ENCODE results near the gene CCL22. TPM values are rescaled to one million over a fixed set of nuclear protein-coding genes. Genes with fewer than 3 reads are reported as not detected.

CCL22 gene
- total and polyA plus RNA-seq, 3 donors from 2014 or later, result 0.65 TPM; not detected in 2

- intact Hi-C loops (cut with DNase I; ENCODE audit: low total_unique reads), result no loop called here
- Histone ChIP-seq H3K4me1 (no peaks in the 10 kb centered on the region), H3K9me3 (no peaks in the 10 kb centered on the region), H3K36me3 (ENCODE audit: low read depth, missing control alignments) (no peaks in the 10 kb centered on the region), H3K27me3 (no peaks in the 10 kb centered on the region), H3K27ac (no peak overlapping the region), H3K4me3 (no peak overlapping the region)
- 47 to 62% methylated on average over 2 of the region's 2 CpGs for WGBS, 2 donors
- DNase-seq, result no peak
- TF ChIP-seq, protein P1, sequence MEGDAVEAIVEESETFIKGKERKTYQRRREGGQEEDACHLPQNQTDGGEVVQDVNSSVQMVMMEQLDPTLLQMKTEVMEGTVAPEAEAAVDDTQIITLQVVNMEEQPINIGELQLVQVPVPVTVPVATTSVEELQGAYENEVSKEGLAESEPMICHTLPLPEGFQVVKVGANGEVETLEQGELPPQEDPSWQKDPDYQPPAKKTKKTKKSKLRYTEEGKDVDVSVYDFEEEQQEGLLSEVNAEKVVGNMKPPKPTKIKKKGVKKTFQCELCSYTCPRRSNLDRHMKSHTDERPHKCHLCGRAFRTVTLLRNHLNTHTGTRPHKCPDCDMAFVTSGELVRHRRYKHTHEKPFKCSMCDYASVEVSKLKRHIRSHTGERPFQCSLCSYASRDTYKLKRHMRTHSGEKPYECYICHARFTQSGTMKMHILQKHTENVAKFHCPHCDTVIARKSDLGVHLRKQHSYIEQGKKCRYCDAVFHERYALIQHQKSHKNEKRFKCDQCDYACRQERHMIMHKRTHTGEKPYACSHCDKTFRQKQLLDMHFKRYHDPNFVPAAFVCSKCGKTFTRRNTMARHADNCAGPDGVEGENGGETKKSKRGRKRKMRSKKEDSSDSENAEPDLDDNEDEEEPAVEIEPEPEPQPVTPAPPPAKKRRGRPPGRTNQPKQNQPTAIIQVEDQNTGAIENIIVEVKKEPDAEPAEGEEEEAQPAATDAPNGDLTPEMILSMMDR (IDR thresholded peaks at IDR 0.05), result no peak
- no peak for TF ChIP-seq POLR2A (IDR thresholded peaks at IDR 0.05)
Observed at GRCh38 chr16:57324749-57325148, 33.8 kb upstream of the CCL22 start.

GRCh38 chr16:57325458-57325857 lies 33.1 kb upstream of the CCL22 start:
- H3K36me3 ChIP-seq (ENCODE audit: low read depth, missing control alignments), result no peaks in the 10 kb centered on the region
- no peaks in the 10 kb centered on the region for H3K9me3 ChIP-seq
- no peaks in the 10 kb centered on the region for H3K27me3 ChIP-seq
- no peak overlapping the region for H3K27ac ChIP-seq
- no peak overlapping the region for H3K4me3 ChIP-seq
- no peak for DNase-seq
- TF ChIP-seq, protein P1 (IDR thresholded peaks at IDR 0.05), result no peak
- no peak for TF ChIP-seq POLR2A (IDR thresholded peaks at IDR 0.05)
- WGBS, 2 donors, result 78 to 100% methylated on average over 1 of the region's 1 CpG
- H3K4me1 ChIP-seq, result no peaks in the 10 kb centered on the region
- intact Hi-C loops (cut with DNase I; ENCODE audit: low total_unique reads), result no loop called here

- TF ChIP-seq, protein P1 (IDR thresholded peaks at IDR 0.05), result no peak
- TF ChIP-seq POLR2A (IDR thresholded peaks at IDR 0.05), result no peak
- H3K4me1 ChIP-seq, result no peaks in the 10 kb centered on the region
- H3K9me3 ChIP-seq, result no peaks in the 10 kb centered on the region
- 55 to 68% methylated on average over 8 of the region's 8 CpGs for WGBS, 2 donors
- intact Hi-C loops (cut with DNase I; ENCODE audit: low total_unique reads), result no loop called here
- no peak overlapping the region for H3K27ac ChIP-seq
- DNase-seq, result no peak
- H3K36me3 ChIP-seq (ENCODE audit: low read depth, missing control alignments), result no peaks in the 10 kb centered on the region
- H3K27me3 ChIP-seq, result no peaks in the 10 kb centered on the region
- no peak overlapping the region for H3K4me3 ChIP-seq
Observed at GRCh38 chr16:57329718-57330327, 28.8 kb upstream of the CCL22 start.

GRCh38 chr16:57331355-57331754 lies 27.2 kb upstream of the CCL22 start:
- no peak overlapping the region for H3K4me3 ChIP-seq
- 89 to 95% methylated on average over 3 of the region's 3 CpGs for WGBS, 2 donors
- H3K9me3 ChIP-seq, result no peaks in the 10 kb centered on the region
- no peak overlapping the region for H3K27ac ChIP-seq
- no peaks in the 10 kb centered on the region for H3K36me3 ChIP-seq (ENCODE audit: low read depth, missing control alignments)
- no peaks in the 10 kb centered on the region for H3K27me3 ChIP-seq
- H3K4me1 ChIP-seq, result no peaks in the 10 kb centered on the region
- DNase-seq, result no peak
- TF ChIP-seq, protein P1 (IDR thresholded peaks at IDR 0.05), result no peak
- no peak for TF ChIP-seq POLR2A (IDR thresholded peaks at IDR 0.05)
- intact Hi-C loops (cut with DNase I; ENCODE audit: low total_unique reads), result no loop called here

GRCh38 chr16:57333402-57333801 lies 25.2 kb upstream of the CCL22 start:
- WGBS, 2 donors, result 95 to 100% methylated on average over 1 of the region's 1 CpG
- no peaks in the 10 kb centered on the region for H3K4me1 ChIP-seq
- no peaks in the 10 kb centered on the region for H3K36me3 ChIP-seq (ENCODE audit: low read depth, missing control alignments)
- TF ChIP-seq POLR2A (IDR thresholded peaks at IDR 0.05), result no peak
- TF ChIP-seq, protein P1 (IDR thresholded peaks at IDR 0.05), result no peak
- H3K27ac ChIP-seq, result no peak overlapping the region
- no peaks in the 10 kb centered on the region for H3K27me3 ChIP-seq
- H3K9me3 ChIP-seq, result no peaks in the 10 kb centered on the region
- H3K4me3 ChIP-seq, result no peak overlapping the region
- intact Hi-C loops (cut with DNase I; ENCODE audit: low total_unique reads), result no loop called here
- no peak for DNase-seq

Data from testis (tissue), 3 donors.